H1 (cell line): Measurements from ENCODE around the gene SEC11A.

Source experiments
- POLR2A ChIP-seq, 2 experiments: IDR thresholded peaks; 1 replicate in 1 of 2; 2 replicates in 1 of 2; pipeline ENCODE4 v1.6.1; 2011; ENCODE audit warnings: low read depth in 2 of 2, low read length in 2 of 2, mild to moderate bottlenecking in 2 of 2; ENCODE audit errors: control extremely low read depth in 1 of 2
- RXRA ChIP-seq: IDR thresholded peaks from 2 replicates; pipeline ENCODE4 v1.6.1; 2011; ENCODE audit warnings: low read depth, mild to moderate bottlenecking, low read length, moderate library complexity; ENCODE audit not compliant: insufficient read depth
- SP1 ChIP-seq: IDR thresholded peaks from 2 replicates; pipeline ENCODE4 v1.6.1; 2011; ENCODE audit warnings: low read depth, low read length

GRCh38 chr15:84765675-84766074 lies 49.7 kb upstream of the SEC11A start:
- TF ChIP-seq RXRA (no peak), SP1 (no peak), POLR2A (IDR thresholded peaks at IDR 0.05; ENCODE audit: control extremely low read depth in 1 of 2, low read depth in 2 of 2, low read length in 2 of 2) (no peak)
